LoVo (cell line): Measurements from ENCODE around the gene NUDT17.
A peak's percentile ranks its signal among the peaks of the same experiment; 100 is the strongest.
"Not testable (repeated sequence)": the region's sequence is repeated elsewhere in the genome, so short reads cannot be mapped to it uniquely, and the experiment has no call there.

Experiments
- DNase-seq: peaks from one replicate; pipeline ENCODE4 v3.0.0-alpha.2; 2016; ENCODE audit warnings: low spot score

Gene NUDT17, protein sequence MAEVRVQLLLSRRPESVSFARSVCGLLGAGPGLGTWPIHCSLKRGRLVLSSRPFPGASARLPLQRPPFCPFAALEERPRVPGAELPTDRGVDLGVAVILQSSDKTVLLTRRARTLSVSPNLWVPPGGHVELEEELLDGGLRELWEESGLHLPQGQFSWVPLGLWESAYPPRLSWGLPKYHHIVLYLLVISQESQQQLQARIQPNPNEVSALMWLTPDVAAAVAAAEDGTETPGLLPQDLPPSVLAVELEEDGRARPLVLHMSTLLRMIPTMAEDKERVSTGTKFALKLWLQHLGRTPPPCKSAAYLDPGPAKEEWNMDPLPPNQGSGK

DNA sequence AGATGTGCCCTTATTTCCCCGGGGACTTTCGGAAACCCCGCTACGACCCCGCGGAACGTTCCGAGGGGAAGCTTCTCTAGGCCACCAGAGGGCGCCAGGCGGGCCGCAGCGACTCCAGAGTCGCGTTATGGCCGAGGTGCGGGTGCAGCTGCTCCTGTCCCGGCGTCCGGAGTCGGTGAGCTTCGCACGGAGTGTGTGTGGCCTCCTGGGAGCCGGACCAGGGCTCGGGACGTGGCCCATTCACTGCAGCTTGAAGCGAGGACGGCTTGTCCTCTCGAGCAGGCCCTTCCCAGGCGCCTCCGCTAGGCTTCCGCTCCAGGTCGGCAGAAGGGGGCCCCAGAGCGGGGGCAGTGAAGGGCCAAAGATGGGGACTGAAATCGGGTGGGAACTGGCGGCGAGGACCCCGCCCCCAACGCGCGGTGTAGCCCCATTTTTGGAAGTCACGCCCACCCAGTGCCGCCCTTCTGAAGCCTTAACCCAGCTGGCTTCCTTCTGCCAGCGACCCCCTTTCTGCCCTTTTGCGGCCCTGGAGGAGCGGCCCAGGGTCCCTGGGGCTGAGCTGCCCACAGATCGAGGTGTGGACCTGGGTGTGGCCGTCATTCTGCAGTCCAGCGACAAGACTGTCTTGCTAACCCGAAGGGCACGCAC, at the start of gene NUDT17:
Gene NUDT17 (plus strand): TSS at position 117 of the 648 bp plus-strand sequence. CDS start 11 bp downstream, at position 128.
- peak; percentile 82 for DNase-seq

DNA sequence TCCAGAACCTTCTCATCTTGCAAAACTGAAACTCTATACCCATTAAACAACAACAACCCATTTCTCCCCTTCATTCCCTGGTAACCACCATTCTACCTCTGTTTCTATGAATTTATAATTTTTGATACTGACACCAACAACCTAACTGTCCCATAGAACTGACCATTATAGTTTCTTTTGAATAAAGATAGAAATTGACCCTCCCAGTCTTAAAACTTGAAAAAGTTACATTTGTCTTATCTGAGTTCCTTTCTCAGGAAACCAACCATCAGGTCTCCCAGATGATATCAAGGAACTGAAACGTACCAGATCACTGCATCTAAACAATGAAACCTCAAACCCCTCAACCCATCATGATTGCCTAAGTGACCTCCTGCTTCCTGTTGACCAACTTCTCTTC, 48.7 kb upstream of the NUDT17 start:
- DNase-seq: no peak

GRCh38 chr1:145799806-145800205, 45.6 kb upstream of the NUDT17 start:
- no peak for DNase-seq

DNA sequence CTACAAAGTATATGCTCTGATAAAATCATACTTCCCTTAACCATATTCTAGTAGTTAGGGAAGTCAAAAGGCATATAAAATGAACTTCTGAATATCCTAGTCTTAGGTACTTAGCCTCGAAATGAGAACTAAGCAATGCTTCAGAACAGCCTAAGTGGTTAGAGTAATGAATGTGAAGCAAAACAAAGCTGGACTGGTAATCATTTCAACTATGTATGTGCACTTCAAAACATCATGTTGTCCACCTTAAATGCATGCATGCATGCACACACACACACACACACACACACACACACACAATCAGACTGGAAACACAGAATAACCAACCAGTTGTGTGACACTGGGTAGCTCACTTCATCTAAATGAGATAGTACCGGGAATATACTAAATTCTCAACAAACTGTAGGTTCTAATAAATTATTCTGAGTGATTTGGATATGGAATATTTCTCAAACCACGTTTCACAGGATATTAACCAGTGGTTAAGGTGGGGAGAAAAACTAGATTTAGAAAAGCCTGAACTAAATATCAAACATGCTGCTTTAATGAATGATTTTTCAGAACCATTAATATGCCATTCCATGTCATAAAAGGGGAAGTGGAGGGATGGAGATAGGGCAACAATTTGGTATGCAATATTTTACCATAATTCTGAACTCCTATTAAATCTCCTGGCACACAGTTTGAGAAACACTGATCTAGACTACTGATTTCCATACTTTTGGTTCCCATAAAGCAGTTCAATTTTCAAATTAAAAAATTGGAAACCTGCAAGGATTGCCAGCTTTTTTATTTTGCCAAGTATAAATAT, 41.0 kb upstream of the NUDT17 start:
- DNase-seq: no peak

GRCh38 chr1:145805057-145805456, 40.4 kb upstream of the NUDT17 start:
- DNase-seq: no peak

GRCh38 chr1:145806408-145806807, 39.0 kb upstream of the NUDT17 start:
- no peak for DNase-seq

DNA sequence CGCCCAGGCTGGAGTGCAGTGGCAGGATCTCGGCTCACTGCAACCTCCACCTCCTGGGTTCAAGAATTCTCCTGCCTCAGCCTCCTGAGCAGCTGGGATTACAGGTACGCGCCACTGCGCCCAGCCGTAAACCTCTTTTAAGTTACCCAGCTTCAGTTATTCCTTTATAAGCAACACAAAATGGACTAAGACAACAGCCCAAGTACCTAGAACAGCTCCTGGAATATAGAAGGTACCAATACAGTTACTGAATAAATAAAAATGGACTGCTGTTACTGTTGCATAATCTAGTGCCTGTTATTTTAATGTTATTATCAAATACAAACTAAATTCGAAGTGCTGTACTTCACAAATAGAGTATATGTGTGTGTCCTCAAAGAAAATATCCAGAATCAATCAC, 38.6 kb upstream of the NUDT17 start:
- DNase-seq: no peak

- not testable (repeated sequence) for DNase-seq
Observed at GRCh38 chr1:145812977-145813810, 32.2 kb upstream of the NUDT17 start.

DNA sequence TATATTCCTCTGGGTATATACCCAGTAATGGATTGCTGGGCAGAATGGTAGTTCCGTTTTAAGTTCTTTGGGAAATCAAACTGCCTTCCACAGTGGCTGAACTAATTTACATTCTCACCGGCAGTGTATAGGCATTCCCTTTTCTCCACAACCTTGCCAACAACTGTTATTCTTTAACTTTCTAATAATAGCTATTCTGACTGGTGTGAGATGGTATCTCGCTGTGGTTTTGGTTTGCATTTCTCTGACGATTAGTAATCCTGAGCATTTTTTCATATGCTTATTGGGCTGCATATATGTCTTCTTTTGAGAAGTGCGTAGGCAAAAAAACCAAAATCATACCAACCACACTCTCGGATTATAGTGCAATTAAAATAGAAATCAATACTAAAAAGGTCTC, 27.3 kb upstream of the NUDT17 start:
- not testable (repeated sequence) for DNase-seq

GRCh38 chr1:145822779-145823331, 22.6 kb upstream of the NUDT17 start:
- DNase-seq: not testable (repeated sequence)

DNA sequence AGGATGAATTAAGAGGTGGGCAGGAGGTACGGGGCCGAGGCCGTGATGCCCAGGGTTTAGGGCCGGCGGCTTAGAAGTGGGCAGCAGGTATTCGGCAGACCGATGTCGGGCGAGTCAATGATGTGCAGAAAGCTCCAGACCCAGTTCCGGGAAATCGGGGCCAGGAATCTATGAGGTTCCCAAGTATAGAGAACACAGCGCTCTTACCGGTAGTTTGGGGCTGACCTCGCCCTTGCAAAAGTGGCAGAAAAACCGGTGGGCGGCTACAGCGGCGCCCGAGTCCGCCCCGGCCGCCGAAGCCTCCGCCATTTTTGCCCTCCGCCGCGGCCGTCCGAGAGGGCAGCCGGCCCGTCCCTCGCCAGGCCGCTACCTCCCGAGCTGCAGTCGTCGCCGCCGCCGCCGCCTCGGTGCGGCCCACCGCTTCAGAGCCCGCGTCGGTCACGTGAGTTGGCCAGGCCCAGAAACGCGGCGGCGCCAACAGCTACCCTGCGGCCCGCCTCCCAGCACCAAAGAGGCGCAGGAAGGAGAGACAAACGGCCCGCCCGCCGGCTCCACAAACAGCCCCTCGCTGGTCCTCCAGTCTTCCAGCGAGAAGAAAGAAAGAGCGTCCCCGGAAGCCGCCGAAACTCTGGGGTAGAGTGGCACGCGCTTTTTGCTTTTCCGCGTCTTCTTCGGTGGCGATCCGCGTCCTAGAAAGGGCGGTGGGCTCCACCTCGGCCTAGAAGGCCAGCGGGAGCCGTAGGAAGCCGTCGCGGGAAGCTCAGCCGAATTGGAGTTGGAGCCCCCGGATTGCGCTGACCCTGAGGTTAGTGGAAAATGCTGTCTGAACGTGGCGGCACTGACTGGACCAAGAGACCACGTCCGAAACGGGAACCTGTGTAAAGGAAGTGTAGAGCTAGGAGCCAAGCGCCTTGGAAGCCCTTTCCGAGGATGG, 21.6 kb upstream of the NUDT17 start, which contains the start of the genes POLR3C and RNF115:
Gene POLR3C (plus strand): TSS at position 636 of the 934 bp plus-strand sequence. CDS start 1,577 bp downstream, outside the sequence.
Gene RNF115 (minus strand): TSS at position 531 of the 934 bp plus-strand sequence. CDS start 222 bp downstream, at position 309.
- DNase-seq: peak; percentile 88

DNA sequence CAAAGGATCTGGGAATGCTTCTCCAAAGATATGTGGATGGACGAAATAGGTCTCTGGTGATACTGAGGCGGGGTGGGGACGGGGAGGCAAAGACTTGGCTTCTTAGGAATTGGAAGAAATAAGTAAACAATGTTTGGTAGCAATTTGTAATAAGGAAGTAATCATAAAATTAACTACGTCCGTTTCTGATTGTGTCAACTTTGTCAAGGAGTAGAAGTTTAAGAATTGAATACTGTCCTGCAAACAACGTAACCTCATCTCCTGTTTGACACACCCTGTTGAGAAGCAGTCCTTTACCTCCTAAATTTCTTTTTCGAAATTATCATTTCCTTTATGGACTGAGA, 21.0 kb upstream of the NUDT17 start:
- DNase-seq: no peak

GRCh38 chr1:145826030-145826429, 19.4 kb upstream of the NUDT17 start:
- DNase-seq: no peak

DNA sequence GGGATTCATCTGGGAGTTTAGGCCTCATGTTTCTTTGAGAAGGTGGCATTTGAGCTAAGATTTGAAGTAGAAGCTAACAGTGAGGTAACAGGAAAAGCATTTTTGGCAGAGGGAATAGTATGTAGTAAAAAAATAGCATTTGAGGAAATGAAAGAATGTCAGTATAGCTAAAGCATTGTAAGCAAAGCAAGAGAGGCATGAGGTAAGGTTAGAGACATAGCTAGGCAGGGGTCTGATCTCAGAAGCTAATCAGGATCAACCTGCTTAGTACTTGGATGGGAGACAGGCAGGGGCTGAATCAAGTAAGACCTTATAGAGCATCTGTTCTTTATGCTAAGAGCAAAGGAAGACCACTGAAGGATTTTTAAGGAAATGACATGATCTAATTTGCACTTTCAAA, 17.5 kb upstream of the NUDT17 start:
- DNase-seq: no peak

DNA sequence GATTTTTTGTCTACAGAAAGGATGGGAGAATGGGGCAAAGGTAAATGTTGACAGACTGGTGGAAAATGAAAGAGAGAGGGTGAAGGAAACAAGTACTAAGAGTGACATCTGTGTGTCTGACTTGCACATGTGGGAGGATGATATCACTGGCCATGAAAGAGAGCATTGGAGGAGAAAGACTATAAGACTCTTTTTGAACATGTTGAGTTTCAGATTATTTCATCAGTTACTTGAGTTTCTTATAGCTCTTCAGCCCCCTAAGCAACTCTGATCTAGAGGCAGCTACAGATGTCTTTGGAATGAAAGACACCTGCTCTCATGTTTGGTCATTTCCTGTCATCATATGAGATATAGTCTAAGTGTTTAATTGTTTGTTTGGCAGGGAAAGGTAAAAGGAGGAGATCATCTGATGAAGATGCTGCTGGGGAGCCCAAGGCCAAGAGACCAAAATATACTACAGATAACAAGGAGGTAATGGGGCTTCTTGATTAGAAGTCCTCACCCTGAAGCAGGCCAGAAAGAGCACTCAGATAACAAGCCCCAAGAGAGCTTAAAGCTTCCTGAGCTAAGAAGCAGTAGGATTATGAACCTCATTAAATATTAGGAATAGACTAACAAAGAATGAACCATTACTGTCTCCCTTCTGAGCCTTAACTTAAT, 16.9 kb upstream of the NUDT17 start:
- no peak for DNase-seq

DNA sequence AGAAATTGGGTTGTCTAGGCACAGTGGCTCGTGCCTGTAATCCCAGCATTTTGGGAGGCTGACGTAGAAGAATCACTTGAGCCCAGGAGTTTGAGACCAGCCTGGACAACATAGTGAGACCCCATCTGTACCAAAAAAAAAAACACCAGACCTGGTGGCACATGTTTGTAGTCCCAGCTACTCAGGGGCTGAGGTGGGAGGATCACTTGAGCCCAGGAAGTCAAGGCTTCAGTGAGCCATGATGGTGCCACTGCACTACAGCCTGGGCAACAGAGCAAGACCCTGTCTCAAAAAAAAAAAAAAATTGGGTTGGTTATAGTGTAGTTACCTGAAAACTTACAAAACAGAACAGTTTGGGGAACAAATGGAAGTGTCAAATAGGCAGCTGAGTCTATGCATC, 14.6 kb upstream of the NUDT17 start:
- not testable (repeated sequence) for DNase-seq

DNA sequence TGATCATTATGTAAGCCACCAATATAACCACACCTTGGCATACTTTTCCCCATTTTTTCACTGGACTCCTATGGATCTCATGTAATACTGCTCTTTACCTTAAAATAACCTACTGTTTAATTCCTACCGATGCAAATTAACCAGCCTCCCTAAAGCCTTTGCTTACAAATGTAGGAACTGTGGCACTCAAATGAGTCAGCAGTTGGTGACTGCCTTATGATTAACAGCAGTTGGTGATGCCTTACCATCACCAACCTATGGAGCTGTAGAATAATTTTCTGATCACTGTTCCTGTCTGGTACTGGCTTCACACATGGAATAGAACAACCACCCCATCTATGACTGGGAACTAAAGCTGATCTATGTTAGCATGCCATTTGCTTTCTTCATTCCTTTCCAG, 7.8 kb upstream of the NUDT17 start:
- DNase-seq: no peak

DNA sequence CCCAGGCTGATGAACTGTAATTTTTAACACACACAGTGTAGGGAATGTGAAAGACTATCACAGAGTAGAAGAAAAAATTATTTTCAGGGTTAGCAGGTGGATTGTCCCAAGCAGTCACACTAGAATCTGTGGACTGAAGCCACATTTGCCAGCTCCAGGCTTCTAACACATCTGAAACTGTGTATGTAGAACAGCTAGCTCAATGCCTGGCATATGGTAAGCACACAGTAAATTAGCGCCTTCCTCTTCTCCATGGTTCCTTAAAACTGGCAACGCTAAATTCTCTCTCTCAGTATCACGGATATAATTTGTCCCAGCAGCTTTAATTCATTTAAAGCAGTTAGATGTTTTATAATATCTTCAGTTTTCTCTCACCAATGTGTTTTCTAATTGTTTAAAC, 2.4 kb upstream of the NUDT17 start:
- no peak for DNase-seq

GRCh38 chr1:145845144-145845513, 301 bp upstream of the NUDT17 start:
- no peak for DNase-seq

GRCh38 chr1:145846201-145846612, 777 bp downstream of the NUDT17 start:
- no peak for DNase-seq
